ENCODE measurements around the gene ENTHD1. TPM values are rescaled to one million over a fixed set of nuclear protein-coding genes. Genes with fewer than 3 reads are reported as not detected.
"Not testable (repeated sequence)": the region's sequence is repeated elsewhere in the genome, so short reads cannot be mapped to it uniquely, and the experiment has no call there.

ENTHD1 gene
- total RNA-seq, 3 donors from 2014 or later = not detected

DNA sequence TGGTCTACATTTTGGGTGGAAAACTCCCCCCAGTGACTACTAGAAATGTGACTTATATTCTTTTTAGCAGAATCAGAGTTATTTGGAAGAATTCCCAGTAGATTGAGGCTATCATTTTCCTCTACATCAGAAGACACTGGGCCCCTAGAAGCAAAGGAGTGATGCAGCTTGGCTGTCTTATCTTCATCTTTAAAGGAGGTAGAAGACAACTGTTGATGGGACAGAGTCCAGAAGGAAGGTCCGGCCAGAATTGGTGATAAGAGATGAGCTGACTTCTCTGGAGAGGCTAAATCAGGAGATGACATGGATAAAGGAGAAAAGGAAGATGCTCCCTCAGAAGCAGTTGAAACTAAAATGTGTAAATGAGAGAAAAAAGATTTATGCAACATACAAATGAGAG lies 149.6 kb downstream of the ENTHD1 start:
- TF ChIP-seq POLR2AphosphoS5 (IDR thresholded peaks at IDR 0.05) (no peak), POLR2A (IDR thresholded peaks at IDR 0.05) (no peak), CTCF (IDR thresholded peaks at IDR 0.05) (no peak)
- H3K9me3 ChIP-seq = peaks cover 0 to 6% of the 10 kb centered on the region in 2 donors
- DNase-seq (ENCODE audit: low spot score in 2 of 2) = no peak
- intact Hi-C loops (cut with DNase I; ENCODE audit: low total_unique reads) = no loop called here
- H3K27me3 ChIP-seq = no peaks in the 10 kb centered on the region
- no peak overlapping the region for H3K4me3 ChIP-seq
- no peaks in the 10 kb centered on the region for H3K4me1 ChIP-seq
- no peaks in the 10 kb centered on the region for H3K36me3 ChIP-seq
- no peak overlapping the region for H3K27ac ChIP-seq

DNA sequence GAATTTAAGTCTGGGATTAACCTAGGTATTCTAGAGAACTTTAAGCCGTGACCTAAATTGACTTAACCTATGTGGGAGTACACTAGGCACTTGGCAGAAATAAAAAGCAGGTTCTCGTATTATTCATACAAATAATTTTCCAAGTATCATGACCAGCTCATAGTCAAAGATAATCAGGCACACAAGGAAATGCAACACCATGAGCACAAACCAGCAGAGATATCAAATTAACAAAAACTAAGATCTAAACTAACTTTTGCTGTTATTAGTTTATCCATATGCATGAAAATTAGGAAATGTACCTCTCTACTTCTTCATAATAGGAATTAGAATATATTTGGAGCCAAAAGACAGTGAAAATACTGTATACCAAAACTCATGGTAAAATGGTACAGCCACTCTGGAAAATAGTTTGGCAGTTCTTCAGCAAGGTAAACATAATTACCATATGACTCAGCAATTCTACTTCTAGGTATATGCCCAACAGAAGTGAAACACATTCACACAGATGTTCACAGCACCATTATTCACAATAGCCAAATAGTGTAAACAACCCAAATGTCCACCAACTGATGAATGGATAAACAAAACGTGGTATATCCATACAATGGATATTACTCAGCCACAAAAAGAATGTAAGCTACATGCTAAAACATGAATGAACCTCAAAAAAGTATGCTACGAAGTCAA lies 154.1 kb downstream of the ENTHD1 start:
- Histone ChIP-seq H3K36me3 (no peaks in the 10 kb centered on the region), H3K9me3 (peaks cover 0 to 7% of the 10 kb centered on the region in 2 donors), H3K27ac (no peak overlapping the region), H3K4me1 (no peaks in the 10 kb centered on the region), H3K27me3 (no peaks in the 10 kb centered on the region), H3K4me3 (no peak overlapping the region)
- DNase-seq (ENCODE audit: low spot score in 2 of 2) = no peak
- TF ChIP-seq POLR2A (IDR thresholded peaks at IDR 0.05) = no peak
- no peak for TF ChIP-seq POLR2AphosphoS5 (IDR thresholded peaks at IDR 0.05)
- no peak for TF ChIP-seq CTCF (IDR thresholded peaks at IDR 0.05)
- intact Hi-C loops (cut with DNase I; ENCODE audit: low total_unique reads) = no loop called here

DNA sequence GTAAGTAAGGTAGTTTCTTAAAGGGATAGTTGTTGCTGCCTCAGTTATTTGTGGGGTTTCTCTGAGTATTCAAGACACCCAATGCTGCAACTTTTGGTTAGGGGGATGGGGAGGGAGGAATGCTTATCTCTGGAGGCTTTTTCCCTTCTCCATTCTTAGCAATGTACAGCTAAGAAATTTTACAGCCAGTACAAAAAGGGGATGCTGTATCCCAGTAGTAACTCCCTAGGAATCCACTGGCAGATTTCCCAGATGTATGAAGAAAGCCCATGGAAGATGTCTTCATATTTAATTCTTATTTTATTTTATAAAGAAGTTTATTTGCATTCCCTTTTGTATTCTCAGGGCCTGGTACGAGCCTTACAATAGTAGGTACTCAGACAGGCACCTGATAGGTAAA lies 154.8 kb downstream of the ENTHD1 start:
- Histone ChIP-seq H3K9me3 (peaks cover 0 to 7% of the 10 kb centered on the region in 2 donors), H3K27ac (no peak overlapping the region), H3K4me1 (no peaks in the 10 kb centered on the region), H3K36me3 (no peaks in the 10 kb centered on the region), H3K27me3 (no peaks in the 10 kb centered on the region), H3K4me3 (no peak overlapping the region)
- intact Hi-C loops (cut with DNase I; ENCODE audit: low total_unique reads) = no loop called here
- DNase-seq (ENCODE audit: low spot score in 2 of 2) = no peak
- TF ChIP-seq CTCF (IDR thresholded peaks at IDR 0.05) (no peak), POLR2A (IDR thresholded peaks at IDR 0.05) (no peak), POLR2AphosphoS5 (IDR thresholded peaks at IDR 0.05) (no peak)

GRCh38 chr22:39735776-39736175 lies 157.8 kb downstream of the ENTHD1 start:
- no peak overlapping the region for H3K27ac ChIP-seq
- TF ChIP-seq CTCF (IDR thresholded peaks at IDR 0.05) (no peak), POLR2AphosphoS5 (IDR thresholded peaks at IDR 0.05) (no peak), POLR2A (IDR thresholded peaks at IDR 0.05) (no peak)
- H3K9me3 ChIP-seq = peaks cover 0 to 7% of the 10 kb centered on the region in 2 donors
- no peaks in the 10 kb centered on the region for H3K36me3 ChIP-seq
- H3K4me1 ChIP-seq = no peaks in the 10 kb centered on the region
- no peak overlapping the region for H3K4me3 ChIP-seq
- no peaks in the 10 kb centered on the region for H3K27me3 ChIP-seq
- no peak for DNase-seq (ENCODE audit: low spot score in 2 of 2)
- intact Hi-C loops (cut with DNase I; ENCODE audit: low total_unique reads) = no loop called here

DNA sequence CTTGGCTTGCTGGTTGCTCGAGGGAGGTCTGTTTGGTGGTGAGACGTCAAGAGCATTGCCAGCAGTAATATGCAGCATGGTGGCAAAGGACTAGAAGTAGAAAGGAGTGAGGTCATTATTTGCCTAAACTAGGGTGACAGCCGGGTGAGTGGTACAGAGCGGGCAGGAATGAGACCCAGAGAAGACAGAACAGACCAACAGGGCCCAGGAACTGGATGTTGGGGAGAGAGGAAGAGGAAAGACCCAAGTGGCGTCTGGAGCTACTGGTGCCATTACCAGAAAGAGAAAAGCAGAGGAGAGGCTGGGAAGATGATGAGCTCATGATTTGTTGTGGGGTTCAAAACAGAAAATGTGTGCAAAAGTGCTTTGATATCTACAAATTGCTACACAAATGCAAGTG lies 158.7 kb downstream of the ENTHD1 start:
- Histone ChIP-seq H3K27me3 (no peaks in the 10 kb centered on the region), H3K9me3 (peaks cover 0 to 7% of the 10 kb centered on the region in 2 donors), H3K4me3 (no peak overlapping the region), H3K4me1 (no peaks in the 10 kb centered on the region), H3K27ac (no peak overlapping the region), H3K36me3 (no peaks in the 10 kb centered on the region)
- intact Hi-C loops (cut with DNase I; ENCODE audit: low total_unique reads) = no loop called here
- DNase-seq (ENCODE audit: low spot score in 2 of 2) = no peak
- TF ChIP-seq POLR2AphosphoS5 (IDR thresholded peaks at IDR 0.05) = no peak
- TF ChIP-seq CTCF (IDR thresholded peaks at IDR 0.05) = no peak
- TF ChIP-seq POLR2A (IDR thresholded peaks at IDR 0.05) = no peak

GRCh38 chr22:39734046-39734445 lies 159.5 kb downstream of the ENTHD1 start:
- DNase-seq (ENCODE audit: low spot score in 2 of 2); H3K27ac ChIP-seq; H3K4me3 ChIP-seq; intact Hi-C loops (cut with DNase I; ENCODE audit: low total_unique reads); H3K36me3 ChIP-seq; H3K4me1 ChIP-seq; H3K9me3 ChIP-seq; H3K27me3 ChIP-seq: not testable (repeated sequence)

All from breast epithelium (tissue), 4 donors.